MM.1S (cell line): ENCODE results near the gene PROX2.
A peak's percentile ranks its signal among the peaks of the same experiment; 100 is the strongest.

Experiments
- DNase-seq: peaks from one replicate; pipeline ENCODE4 v3.0.0-alpha.2; 2015
- H2AFZ ChIP-seq: fragments of 300-600 bp; sonication (generic); 2 replicates; pipeline ENCODE4 v1.6.0; 2016; ENCODE audit warnings: antibody characterized with exemption, low read length
- H3F3A ChIP-seq: fragments of 300-600 bp; sonication (generic); 2 replicates; pipeline ENCODE4 v1.6.1; 2016; ENCODE audit warnings: mild to moderate bottlenecking, antibody characterized with exemption, low read length, moderate library complexity, mixed read lengths; ENCODE audit not compliant: insufficient read depth
- H3K27ac ChIP-seq: fragments of 300-600 bp; sonication (generic); 2 replicates; pipeline ENCODE4 v1.5.1; 2016; ENCODE audit warnings: mild to moderate bottlenecking, low read length
- H3K27me3 ChIP-seq: fragments of 300-600 bp; sonication (generic); replicated peaks from 2 replicates; pipeline ENCODE4 v1.6.0; 2016; ENCODE audit warnings: low read length; ENCODE audit not compliant: insufficient read depth
- H3K36me3 ChIP-seq: fragments of 300-600 bp; sonication (generic); replicated peaks from 2 replicates; pipeline ENCODE4 v1.6.1; 2016; ENCODE audit warnings: mild to moderate bottlenecking, low read length, mixed read lengths; ENCODE audit not compliant: insufficient read depth
- H3K4me1 ChIP-seq: fragments of 300-600 bp; sonication (generic); 2 replicates; pipeline ENCODE4 v1.6.1; 2016; ENCODE audit warnings: low read length, mixed read lengths
- H3K4me2 ChIP-seq: fragments of 300-600 bp; sonication (generic); 2 replicates; pipeline ENCODE4 v1.6.0; 2016; ENCODE audit warnings: low read depth, low read length
- H3K4me3 ChIP-seq: fragments of 300-600 bp; sonication (generic); 2 replicates; pipeline ENCODE4 v1.5.1; 2016; ENCODE audit warnings: low read length, mixed read lengths
- H3K79me2 ChIP-seq: fragments of 300-600 bp; sonication (generic); 2 replicates; pipeline ENCODE4 v1.6.1; 2016; ENCODE audit warnings: mixed run types, low read length, mixed read lengths
- H3K9ac ChIP-seq: fragments of 300-600 bp; sonication (generic); 2 replicates; pipeline ENCODE4 v1.6.1; 2016; ENCODE audit warnings: low read length, mixed read lengths
- H3K9me2 ChIP-seq: fragments of 300-600 bp; sonication (generic); replicated peaks from 2 replicates; pipeline ENCODE4 v1.6.1; 2016; ENCODE audit warnings: mild to moderate bottlenecking, low read length, mixed read lengths; ENCODE audit not compliant: insufficient read depth
- H3K9me3 ChIP-seq: fragments of 300-600 bp; sonication (generic); replicated peaks from 2 replicates; pipeline ENCODE4 v1.6.1; 2016; ENCODE audit warnings: mild to moderate bottlenecking, low read length, mixed read lengths; ENCODE audit not compliant: insufficient read depth
- H4K20me1 ChIP-seq: fragments of 300-600 bp; sonication (generic); 2 replicates; pipeline ENCODE4 v1.6.1; 2016; ENCODE audit warnings: mild to moderate bottlenecking, low read length, moderate library complexity, mixed read lengths; ENCODE audit not compliant: insufficient read depth
- EZH2 ChIP-seq: fragments of 300-600 bp; sonication (generic); optimal IDR thresholded peaks from 2 replicates; pipeline ENCODE3; 2017; ENCODE audit warnings: low read depth, mild to moderate bottlenecking, antibody characterized with exemption, low read length, mixed read lengths
- EZH2phosphoT487 ChIP-seq: fragments of 300-600 bp; sonication (generic); IDR thresholded peaks from 2 replicates; pipeline ENCODE4 v1.6.1; 2018; ENCODE audit warnings: antibody characterized with exemption, low read length
- TF ChIP-seq, protein P1 (sequence below): fragments of 300-600 bp; sonication (generic); IDR thresholded peaks from 2 replicates; pipeline ENCODE4 v1.5.1; 2016; ENCODE audit warnings: antibody characterized with exemption, low read length, mixed read lengths

PROX2 gene

DNA sequence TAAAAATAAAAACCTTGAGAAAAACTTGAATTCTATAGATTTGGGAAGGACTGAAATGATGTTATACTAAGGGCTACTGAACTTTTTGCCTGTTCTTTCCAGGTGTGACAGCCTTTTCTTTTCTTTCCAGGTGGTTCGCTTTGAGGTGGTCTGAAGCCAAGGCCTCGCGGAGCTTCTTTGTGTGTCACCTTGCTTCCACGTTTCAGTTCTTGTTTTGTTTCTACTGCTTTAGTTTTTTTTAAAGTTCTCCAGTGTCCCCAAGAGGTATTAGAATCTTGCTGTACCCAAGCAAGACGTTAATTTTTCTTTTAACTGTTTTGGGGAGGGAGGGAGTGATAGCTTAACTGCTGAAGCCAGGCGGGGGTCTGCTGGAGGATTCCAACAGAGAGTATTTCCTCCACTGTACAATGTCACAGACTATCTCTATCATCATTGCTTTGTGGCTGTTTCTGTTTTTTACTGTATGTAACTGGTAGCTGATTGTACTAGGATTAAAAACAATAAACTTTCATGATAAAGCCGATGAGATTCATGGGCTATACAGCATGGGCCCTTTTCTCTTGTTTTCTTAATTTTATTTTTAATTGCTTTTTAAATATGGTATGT is 40.2 kb downstream of the PROX2 start:
- peaks cover 49% of the 10 kb centered on the region for H3K4me1 ChIP-seq
- H3K9ac ChIP-seq: no peak overlapping the region
- no peaks in the 10 kb centered on the region for H3K27me3 ChIP-seq
- H4K20me1 ChIP-seq: no peaks in the 10 kb centered on the region
- H2AFZ ChIP-seq: no peak overlapping the region
- peak overlapping the region; percentile 29 for H3K4me2 ChIP-seq
- TF ChIP-seq, protein P1, sequence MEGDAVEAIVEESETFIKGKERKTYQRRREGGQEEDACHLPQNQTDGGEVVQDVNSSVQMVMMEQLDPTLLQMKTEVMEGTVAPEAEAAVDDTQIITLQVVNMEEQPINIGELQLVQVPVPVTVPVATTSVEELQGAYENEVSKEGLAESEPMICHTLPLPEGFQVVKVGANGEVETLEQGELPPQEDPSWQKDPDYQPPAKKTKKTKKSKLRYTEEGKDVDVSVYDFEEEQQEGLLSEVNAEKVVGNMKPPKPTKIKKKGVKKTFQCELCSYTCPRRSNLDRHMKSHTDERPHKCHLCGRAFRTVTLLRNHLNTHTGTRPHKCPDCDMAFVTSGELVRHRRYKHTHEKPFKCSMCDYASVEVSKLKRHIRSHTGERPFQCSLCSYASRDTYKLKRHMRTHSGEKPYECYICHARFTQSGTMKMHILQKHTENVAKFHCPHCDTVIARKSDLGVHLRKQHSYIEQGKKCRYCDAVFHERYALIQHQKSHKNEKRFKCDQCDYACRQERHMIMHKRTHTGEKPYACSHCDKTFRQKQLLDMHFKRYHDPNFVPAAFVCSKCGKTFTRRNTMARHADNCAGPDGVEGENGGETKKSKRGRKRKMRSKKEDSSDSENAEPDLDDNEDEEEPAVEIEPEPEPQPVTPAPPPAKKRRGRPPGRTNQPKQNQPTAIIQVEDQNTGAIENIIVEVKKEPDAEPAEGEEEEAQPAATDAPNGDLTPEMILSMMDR: no peak
- TF ChIP-seq EZH2: no peak
- no peak for TF ChIP-seq EZH2phosphoT487
- H3F3A ChIP-seq: peaks cover 15% of the 10 kb centered on the region
- H3K36me3 ChIP-seq: no peaks in the 10 kb centered on the region
- no peak for DNase-seq
- no peaks in the 10 kb centered on the region for H3K79me2 ChIP-seq
- no peaks in the 10 kb centered on the region for H3K9me2 ChIP-seq
- H3K9me3 ChIP-seq: no peaks in the 10 kb centered on the region
- H3K27ac ChIP-seq: peak overlapping the region; percentile 46; the same call in 1 of the 2 replicates
- H3K4me3 ChIP-seq: no peak overlapping the region

DNA sequence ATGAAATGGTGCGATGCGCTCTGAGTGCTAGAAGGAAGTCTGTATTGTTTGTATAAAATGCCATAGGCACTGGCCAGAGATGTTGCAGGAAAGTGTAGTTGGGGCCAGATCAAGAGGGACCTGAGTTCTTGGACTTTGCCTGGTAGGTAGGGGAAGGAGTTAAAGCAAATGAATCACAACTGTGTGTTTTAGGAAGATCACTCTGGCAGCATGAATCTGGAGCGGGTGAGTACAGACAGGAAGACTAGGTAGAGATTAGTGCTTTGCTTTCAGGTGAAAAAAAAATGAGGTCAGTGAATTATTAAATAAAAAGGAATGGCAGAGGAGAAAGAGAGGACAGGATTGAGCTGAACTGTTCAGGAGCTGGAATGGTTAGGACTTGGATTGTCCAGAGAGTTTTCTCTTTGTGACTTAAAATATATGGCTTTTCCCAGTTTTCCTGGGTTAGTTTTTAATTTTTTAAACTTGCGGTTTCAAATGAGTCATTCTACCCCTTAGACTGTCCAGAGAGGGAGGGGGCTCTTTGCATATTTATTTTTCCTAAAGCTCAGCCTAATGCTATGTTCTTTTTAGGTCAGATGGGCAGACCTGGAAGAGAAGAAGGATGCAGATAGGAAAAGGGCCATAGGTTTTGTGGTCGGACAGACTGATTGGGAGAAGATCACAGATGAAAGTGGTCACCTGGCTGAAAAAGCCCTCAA is 41.1 kb downstream of the PROX2 start:
- peaks cover 9% of the 10 kb centered on the region for H3F3A ChIP-seq
- no peak overlapping the region for H3K9ac ChIP-seq
- no peak overlapping the region for H3K4me3 ChIP-seq
- TF ChIP-seq EZH2phosphoT487 (no peak), EZH2 (no peak)
- TF ChIP-seq, protein P1: no peak
- no peaks in the 10 kb centered on the region for H4K20me1 ChIP-seq
- peaks cover 40% of the 10 kb centered on the region for H3K4me1 ChIP-seq
- peak overlapping the region; percentile 24; the same call in 1 of the 2 replicates for H3K4me2 ChIP-seq
- H3K79me2 ChIP-seq: no peaks in the 10 kb centered on the region
- no peaks in the 10 kb centered on the region for H3K27me3 ChIP-seq
- DNase-seq: no peak
- no peaks in the 10 kb centered on the region for H3K9me2 ChIP-seq
- H3K27ac ChIP-seq: peak overlapping the region; percentile 46; the same call in 1 of the 2 replicates
- no peaks in the 10 kb centered on the region for H3K36me3 ChIP-seq
- no peak overlapping the region for H2AFZ ChIP-seq
- no peaks in the 10 kb centered on the region for H3K9me3 ChIP-seq

DNA sequence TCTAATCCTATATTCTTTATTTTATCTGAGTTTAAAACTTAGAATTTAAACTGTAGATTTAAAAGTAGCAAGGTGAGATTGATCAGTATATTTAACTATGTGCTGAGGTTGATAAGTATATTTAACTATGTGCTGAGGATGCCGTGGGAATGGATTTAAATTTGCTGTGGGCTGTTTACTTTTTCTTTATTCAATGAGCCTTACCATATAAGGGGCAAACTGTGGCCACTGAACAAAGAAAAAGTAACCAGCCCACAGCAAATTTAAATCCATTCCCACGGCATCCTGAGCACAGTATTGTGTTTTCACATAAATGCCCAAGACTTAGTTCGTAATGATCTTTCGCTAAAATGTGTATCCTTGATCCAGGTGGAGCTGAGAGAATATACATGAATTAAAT is 43.1 kb downstream of the PROX2 start:
- H3K9ac ChIP-seq: no peak overlapping the region
- no peak overlapping the region for H3K4me2 ChIP-seq
- H3K79me2 ChIP-seq: no peaks in the 10 kb centered on the region
- H3K27ac ChIP-seq: no peak overlapping the region
- no peaks in the 10 kb centered on the region for H4K20me1 ChIP-seq
- H3K4me1 ChIP-seq: peaks cover 31% of the 10 kb centered on the region
- TF ChIP-seq EZH2phosphoT487 (no peak), EZH2 (no peak)
- TF ChIP-seq, protein P1: no peak
- no peak for DNase-seq
- H3K9me2 ChIP-seq: no peaks in the 10 kb centered on the region
- H3F3A ChIP-seq: peaks cover 9% of the 10 kb centered on the region
- H3K9me3 ChIP-seq: no peaks in the 10 kb centered on the region
- H3K36me3 ChIP-seq: no peaks in the 10 kb centered on the region
- no peak overlapping the region for H3K4me3 ChIP-seq
- H3K27me3 ChIP-seq: no peaks in the 10 kb centered on the region
- no peak overlapping the region for H2AFZ ChIP-seq
